ENCODE data around the gene RAB31.

The RAB31 gene

GRCh38 chr18:9694952-9695495 lies 13.1 kb upstream of the RAB31 start:
- DNase-seq = no peak

GRCh38 chr18:9695605-9696004 lies 12.5 kb upstream of the RAB31 start:
- no peak for DNase-seq

DNA sequence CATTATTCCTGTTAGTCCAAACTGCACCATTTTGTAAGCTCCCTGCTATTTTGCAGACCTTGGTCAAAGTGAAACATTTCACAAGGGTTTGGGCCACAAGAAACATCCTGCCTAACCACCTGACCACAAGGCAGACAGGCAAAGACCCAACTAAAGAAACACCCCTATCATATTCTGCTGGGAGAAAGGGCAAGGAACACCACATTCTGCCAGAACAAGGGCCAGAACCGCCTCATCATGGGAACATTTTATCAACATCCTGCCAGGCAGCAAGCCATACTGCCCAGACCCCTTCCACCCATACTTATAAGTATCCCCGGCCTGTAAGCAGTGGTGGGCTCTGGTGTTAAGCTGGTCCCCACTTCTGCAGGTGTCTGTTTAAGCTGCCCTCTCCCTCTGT lies 12.0 kb upstream of the RAB31 start:
- DNase-seq = no peak

DNA sequence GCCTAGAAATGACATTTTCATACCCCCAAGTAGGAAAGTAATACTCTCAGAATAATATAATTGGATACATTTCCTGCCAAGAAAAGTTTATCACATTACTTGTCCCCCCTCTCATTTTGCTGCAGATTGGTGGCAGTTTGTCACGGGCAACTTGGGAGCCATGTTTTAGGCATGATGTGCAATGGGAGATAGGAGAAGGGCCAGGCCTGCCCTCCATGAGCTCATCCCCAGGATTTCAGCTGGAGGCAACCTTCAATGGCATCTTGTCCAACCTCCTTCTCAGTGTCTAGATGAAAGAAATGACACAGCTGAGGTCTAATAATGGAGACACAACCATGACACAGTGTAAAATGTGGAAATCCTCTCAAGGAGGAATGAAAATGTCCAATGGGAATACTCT lies 11.4 kb upstream of the RAB31 start:
- no peak for DNase-seq

GRCh38 chr18:9697121-9697520 lies 11.0 kb upstream of the RAB31 start:
- DNase-seq = no peak

GRCh38 chr18:9698497-9698896 lies 9.6 kb upstream of the RAB31 start:
- no peak for DNase-seq

GRCh38 chr18:9700261-9700796 lies 7.8 kb upstream of the RAB31 start:
- no peak for DNase-seq

GRCh38 chr18:9701609-9702349 lies 6.3 kb upstream of the RAB31 start:
- DNase-seq = no peak

DNA sequence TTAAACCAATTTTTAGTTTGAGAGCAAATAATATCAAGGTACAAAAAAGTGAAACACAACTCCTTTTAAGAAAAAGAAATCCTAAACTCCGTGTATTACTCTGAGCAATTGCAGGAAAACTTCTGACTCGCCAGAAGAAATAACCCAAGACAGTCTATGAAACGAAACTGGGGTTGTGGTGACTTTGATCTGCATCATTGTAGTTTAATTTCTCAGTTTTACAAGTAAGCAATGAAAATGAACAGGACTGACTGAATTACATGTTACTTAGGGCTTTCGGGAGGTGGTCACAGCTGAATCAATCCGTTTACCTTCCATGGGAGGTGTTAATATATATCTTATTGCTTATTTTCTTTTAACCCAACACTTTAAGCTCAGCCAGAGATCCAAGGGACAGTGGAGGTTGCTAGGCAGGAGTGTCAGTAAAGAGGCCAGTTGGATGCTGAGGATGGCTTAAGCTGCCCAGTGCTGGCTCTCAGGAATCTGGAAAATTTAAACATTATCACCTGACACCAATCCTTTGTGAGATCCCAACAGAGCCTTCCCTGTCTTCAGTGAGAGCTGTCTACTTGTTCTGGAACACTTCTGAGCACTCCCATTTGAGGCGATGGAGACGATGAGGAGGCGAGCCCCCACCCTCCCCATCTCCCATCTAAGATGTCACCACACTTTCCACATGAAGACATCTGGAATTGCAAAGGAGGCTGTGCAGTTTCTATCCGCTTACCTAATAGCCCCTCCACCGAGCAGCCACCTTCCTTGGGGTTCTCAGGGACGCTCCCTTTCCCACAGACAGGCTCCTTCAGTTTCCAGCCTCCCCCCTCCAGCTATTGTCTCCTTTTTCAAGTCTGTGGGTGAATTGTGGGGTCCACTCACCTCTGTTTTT lies 3.6 kb upstream of the RAB31 start:
- DNase-seq = no peak

DNA sequence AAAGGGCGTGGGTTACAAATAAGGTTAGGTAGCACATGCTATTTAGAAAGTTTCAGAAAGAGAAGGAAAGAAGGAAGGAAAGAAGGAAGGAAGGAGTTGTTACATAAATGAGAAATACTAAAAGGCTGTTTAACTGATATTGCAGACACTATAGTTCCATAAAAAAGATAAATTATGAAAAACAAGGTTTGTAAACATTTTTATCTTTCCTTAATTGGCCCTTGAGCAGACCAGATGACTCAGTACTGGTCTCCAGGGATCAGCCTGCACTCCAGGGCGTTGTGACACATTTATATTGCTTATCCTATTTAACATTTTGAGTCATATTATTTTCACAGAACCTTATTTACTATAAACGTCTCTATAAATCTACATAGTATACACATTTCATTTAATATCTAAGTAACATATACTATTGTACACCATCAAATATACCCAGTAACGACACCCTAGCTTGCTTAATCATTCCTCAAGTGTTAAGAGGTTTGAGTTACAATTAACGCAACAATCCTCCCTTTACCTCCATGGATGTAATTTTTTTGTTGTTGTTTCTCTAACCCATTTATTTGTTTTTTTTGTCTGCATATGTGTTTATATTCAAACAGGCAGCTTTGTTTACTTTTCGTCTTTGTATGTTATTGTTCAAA lies 2.8 kb upstream of the RAB31 start:
- no peak for DNase-seq

GRCh38 chr18:9706081-9706935 lies 1.8 kb upstream of the RAB31 start:
- no peak for DNase-seq

DNA sequence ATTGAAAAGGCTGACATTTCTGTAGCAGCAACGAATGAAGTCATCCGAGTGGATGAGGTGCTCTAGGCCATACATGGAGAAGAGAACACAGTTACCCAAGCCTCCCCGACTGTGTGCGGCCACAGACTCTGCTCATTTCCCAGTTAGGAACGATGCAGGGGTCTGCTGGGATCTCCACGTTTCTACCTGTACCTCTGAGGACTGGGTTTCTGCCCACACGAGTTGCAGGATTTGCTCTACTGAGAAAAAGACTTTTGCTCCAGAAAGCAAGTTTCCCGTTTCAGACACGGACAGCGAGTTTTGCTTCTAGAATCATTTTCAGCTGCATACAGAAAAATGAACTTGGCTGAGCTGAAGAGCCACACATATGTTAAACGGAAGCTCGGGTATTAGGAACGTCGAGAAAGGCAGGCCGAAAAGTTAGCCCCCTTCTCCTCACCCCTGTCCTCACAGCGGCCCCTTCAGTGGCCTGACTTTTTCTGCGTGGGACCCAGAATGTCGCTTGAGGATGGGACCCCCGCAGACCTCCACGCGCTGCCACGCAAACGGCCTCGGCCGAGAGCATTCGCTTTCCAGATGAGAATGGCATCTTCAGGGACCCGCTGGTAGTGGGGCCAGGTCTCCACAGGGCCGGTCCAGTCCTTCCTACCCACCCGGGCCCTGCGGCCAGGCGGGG lies 582 bp upstream of the RAB31 start:
- DNase-seq = no peak

- no peak for DNase-seq
Observed at GRCh38 chr18:9708434-9709303, 568 bp downstream of the RAB31 start.

- no peak for DNase-seq
Observed at GRCh38 chr18:9709304-9709877, 1.3 kb downstream of the RAB31 start.

DNA sequence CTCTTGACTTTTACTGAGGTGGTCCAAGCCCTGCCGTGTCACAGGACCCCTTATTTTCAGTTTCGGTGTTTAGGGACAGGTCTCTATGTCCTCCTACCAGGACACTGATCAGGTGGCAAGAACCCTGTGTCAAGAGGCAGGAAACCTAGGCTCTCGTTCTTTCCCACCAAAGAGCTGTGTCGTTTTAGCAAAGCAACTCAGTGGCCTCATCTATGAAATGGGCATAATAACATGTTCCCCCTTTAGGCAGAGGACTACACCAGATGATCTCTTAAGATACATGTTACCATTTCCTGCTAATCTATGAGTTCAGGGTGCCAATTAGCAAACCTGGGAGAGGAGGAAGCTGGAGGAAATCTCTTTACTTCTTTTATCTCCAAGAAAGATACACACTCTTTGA lies 1.9 kb downstream of the RAB31 start:
- no peak for DNase-seq

DNA sequence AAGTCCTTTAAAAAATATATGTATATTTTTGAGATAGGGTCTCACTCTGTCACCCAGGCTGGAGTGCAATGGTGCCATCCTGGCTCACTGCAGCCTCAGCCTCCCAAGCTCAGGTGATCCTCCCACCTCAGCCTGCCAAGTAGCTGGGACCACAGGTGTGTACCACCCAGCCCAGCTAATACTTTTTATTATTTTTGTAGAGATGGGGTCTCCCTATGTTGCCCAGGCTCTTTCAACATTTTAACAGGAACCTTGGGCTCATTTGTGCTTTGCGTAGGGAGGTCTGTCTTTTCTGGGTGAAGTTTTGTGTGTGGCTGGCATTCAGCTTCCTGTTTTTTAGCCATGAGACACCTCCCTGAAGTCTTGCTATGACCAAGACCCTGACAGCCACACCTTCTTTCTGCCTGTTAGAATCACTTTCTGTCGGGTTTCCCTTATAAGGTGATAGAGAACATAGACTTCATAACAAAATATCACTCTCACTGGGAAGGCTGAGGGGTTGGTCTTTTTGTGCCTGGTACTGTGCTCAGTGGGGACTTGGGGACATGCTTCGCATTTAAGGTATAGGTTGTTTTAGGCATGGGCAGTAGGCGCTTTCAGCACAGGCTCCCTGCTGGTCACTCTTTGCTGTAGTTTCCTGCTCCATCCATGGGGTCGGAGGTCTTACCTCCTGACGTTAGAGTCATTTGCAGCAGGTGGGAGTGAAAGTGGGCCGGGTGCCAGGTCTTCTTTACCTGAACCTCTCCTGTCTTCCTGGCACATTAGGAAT lies 3.4 kb downstream of the RAB31 start:
- no peak for DNase-seq

- DNase-seq = no peak
Observed at GRCh38 chr18:9712130-9712577, 4.1 kb downstream of the RAB31 start.

DNA sequence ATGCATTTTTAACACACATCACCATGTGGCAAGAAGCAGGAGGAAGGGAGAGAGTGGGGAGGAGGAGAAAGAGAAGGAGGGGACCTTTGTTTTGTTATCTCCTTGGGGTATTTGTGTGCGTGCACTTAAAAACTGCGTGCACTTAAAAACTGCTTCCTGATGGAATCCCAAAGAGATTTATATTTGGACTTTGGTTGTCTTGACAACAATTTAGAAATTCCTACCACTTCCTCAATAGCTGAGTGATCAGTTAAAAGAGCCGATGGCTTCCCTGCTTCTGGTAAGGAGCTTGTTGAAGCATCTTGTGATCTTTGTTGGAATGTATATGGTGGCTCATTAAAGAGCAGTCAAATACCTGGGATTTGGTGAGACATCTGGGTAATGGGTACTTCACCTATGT lies 4.5 kb downstream of the RAB31 start:
- no peak for DNase-seq
